ENCODE data around the gene HK3. TPM values are rescaled to one million over a fixed set of nuclear protein-coding genes. Genes with fewer than 3 reads are reported as not detected.
A peak's percentile ranks its signal among the peaks of the same experiment; 100 is the strongest.

HK3 gene
- total RNA-seq, 1 experiment from 2014 or later = not detected

DNA sequence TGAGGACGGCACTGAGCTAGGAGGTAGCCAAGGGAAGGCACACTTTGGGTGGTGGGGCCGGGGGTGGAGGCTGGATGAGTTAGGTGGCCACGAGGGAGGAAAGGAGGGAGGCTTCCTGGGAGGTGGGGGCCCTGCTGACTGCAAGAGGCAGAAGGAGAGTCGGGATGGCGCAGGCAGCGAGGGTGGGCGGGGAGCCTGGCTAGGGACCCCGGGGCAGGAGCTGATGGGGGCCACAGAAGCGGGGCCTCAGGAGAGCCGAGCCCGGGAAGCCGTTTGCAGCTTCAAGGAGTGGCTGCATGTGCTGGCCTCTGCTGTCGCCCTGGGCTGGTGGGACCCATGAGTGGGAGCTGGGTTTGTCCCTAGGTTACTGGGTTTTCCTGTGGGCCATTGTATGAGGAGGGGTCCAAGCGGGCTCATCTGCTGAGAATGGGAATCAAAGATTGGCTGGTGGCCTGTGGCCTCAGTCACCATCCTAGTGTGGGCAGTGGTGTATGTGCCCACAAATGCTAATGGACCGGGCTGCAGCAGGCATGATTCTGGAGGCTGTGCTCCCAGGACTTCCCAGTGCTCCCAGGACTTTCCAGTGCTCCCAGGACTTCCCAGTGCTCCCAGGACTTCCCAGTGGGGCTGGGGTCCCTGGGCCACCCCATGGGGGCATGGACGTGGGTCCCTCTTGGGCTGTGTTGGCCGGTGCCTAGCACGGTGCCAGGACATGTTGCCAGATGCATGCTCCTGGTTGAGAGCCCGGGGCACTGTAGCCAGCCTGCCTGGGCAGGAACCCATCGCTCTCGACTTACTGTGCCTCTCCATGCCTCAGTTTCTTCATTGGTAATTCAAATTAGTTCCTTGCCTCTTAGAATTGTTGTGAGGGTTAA lies 48.5 kb downstream of the HK3 start:
- DNase-seq (ENCODE audit: low read depth) = no peak

DNA sequence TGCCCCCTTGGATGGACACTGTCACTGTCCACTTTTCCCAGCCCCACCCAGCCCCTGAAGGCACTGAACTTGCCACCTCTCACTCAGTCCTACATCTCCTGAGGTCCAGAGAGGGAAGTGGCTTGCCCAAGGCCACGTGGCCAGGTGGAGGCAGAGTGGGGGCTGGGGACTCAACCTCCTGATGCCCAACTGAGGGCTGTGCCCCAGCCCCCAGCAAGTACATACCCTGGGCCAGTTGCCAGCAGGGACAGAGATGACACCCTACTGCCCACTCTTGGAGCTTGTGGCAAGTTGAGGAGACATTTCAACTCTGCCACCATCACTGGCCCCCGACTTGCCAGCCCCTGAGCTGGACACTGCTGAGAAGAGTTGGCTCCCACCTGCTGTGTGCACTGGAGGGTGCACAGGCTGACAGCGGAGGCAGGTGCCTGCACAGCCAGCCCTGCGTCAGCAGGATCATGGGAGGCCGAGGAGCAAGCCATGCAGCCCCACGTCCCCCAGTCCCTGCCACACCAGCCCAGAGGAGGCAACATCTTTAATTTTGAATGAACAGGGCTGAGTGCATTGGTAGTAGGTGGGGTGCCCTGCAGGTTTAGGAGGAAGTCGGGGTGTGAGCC lies 49.4 kb downstream of the HK3 start:
- no peak for DNase-seq (ENCODE audit: low read depth)

DNA sequence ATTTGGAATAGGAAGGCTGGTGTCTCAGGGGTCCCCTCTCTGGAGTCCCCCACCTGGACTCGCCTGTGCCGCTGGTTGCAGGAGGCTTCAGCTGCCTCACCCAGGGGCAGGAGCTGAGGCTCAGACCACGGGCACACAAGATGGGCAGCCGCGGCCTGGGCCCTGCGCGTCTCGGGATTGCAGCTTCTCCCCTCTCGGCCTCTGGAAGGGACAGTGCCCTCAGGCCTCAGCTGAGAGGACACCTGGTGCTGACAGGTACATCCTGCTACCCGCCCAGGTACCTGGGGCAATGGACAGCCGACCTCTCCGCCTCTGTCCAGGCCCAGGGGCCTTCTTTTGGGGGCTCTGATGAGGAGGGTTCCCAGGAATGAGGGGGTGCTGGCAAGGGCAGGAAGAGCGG lies 50.5 kb downstream of the HK3 start:
- DNase-seq (ENCODE audit: low read depth) = no peak

DNA sequence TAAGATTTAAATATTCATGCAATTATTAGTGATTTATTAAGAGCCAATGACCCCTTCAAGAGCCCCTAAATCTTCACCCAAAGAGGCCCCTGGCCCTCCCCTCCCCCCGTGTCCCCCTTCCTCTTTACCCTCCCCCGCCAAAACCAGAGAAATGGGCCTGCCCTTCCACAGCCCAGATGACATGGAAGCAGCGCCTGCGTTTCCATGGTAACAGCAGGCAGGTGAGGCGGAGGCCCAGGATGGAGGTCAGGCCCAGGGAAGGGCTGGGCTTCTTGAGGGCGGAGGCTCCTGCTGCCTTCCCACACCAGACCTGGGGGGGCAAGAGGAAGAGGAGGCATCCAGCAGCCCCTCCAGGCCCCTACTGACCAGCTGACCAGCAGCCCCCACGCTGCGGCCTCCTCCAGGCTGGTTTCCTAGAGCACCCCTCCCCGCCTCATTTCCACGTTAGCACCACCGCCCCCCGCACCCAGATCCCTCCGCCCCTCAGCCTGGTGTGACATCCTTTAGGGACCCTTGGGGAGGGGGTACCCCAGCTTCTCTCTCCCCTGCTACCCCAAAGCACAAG lies 51.3 kb downstream of the HK3 start:
- DNase-seq (ENCODE audit: low read depth) = no peak

DNA sequence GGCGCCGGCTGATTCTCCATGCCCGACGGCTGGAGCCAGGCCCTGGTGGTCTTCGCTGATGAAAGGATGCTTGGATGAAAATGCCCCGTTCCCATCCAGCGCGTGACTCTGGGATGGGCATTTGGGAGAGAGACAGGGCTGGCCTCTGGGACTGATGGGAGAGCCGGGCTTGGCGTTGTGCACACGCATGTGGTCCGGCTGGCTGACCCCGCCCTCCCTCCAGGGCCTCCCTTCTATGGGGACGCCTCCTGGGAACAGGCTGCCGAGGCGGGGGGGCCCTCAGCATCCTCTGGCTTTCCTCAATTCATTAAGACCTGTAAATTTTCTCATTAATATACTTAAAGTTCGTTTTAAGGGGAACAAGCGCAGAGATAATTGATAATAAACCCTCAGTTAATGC lies 52.0 kb downstream of the HK3 start:
- DNase-seq (ENCODE audit: low read depth) = no peak

DNA sequence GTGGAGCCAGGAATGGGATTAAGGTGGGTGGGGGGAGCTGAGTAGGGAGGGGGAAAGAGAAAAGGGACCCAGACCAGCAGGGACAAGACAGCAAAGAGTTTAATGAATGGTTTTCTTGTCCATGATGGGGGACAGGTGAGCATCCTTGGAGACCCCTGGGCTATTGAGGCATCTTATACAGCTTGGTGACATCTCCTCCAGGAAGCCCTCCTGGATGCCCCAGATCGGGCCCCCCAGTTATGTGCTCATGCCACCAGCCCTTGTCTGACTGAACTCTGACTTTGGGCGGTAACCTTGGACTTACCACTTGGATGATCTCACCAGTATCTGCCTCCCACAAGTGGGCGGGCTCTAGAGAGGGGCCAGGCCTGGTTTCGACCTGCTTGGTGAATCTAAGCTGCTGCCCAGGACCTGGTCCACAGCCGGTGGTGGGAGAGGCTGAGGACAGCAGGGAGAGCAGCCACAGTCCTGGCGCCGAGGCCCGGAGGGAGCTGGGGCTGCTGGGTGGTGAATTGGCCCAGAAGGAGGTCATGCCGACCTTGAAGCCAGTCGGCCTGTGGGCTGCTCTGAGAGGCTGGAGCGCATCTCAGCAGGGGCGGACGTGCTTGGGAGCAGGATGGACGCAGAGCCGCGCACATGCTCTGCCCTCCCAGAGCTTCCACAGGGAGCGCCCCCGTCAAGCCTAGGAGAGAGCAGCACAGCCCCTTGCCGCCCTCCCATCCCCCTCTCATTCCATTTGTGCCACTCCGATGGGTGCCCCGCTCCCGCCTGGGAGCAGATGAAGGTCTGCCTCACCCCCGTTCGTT lies 52.6 kb downstream of the HK3 start:
- peak; percentile 35 for DNase-seq (ENCODE audit: low read depth)

DNA sequence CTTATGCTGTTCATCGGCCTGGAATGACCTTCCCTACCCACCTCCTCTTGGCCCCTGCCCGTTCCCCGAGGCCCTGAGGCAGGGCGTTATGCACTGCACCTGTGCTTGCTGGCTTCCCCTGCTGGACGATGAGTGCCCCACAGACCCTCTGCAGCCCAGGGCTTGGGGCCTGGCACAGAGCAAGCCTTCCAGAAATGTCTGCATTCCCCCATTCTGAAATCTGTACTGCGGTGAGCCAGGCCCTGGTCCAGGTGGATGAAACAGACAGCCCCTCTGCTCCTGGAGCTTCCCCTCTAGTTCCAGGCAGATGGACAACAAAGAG lies 53.8 kb downstream of the HK3 start:
- no peak for DNase-seq (ENCODE audit: low read depth)

DNA sequence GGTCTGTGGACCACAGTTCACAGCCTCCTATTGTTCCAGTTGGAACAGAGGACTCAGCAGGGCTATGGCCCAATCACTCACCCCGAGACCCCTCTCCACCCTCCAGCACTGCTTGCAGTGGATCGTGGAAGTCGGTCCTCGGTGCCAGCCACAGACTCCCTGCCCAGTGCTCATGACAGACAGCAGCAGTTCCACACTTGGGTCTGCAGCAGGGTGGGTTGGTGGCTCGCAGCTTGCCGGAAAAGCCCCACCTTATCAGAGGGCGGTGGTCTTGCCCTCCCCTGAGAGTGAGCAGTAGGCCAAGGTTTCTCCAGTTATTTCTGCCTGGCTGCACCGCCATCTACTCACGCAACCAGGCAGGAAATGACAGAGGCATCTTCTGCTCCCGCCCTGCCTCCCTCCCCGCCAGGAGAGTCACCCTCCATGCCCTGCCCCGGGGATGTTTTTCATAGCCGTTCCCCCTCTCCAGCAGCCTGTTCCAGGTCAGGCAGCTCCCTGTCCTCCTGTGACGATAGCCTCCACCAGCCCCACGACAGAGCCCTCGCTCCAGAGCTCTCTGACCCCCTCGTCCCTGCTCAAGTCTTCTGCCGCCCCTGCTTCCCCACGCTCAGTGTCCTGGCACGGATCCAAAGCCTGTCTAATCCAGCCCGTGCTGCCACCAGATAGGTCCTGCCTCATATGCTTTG lies 54.3 kb downstream of the HK3 start:
- peak; percentile 86 for DNase-seq (ENCODE audit: low read depth)

DNA sequence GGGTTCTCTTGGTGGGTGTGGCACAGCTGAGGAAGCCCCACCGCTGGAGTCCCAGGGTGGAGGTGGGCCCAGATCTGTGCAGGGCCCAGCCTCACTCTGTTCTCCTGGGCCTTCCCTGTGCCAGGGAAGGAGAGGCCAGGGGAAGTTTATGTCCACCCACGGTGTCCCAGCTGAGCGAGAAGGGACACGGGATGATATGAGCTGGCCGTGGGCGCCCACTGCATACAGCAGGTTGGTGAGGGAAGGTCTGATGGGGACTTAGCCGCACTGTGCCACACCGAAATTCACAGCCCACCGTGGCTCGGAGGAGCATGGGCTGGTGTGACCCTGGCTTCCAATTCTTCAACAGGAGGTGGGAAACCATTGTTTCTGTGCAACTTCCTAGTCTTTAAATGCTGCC lies 54.9 kb downstream of the HK3 start:
- DNase-seq (ENCODE audit: low read depth) = no peak

DNA sequence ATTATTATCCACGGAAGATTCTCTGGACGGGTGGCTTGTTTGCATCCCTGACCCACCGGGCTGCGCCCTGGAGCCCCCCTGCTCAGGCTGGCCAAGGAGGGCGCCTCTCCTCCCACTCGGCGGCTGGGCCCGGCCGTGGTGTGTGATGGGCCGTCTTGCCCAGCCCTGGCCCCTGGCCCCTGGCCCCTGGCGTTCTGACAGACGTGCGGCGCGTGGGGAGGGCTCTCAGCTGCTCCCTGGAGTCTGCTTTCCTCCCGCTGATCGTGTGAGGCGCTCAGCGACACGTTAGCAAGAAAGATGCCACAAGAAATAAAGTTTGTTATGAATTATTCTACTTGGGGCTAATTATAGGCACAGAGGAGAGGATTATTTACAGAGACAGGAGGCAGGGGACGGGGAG lies 55.5 kb downstream of the HK3 start:
- DNase-seq (ENCODE audit: low read depth) = no peak

DNA sequence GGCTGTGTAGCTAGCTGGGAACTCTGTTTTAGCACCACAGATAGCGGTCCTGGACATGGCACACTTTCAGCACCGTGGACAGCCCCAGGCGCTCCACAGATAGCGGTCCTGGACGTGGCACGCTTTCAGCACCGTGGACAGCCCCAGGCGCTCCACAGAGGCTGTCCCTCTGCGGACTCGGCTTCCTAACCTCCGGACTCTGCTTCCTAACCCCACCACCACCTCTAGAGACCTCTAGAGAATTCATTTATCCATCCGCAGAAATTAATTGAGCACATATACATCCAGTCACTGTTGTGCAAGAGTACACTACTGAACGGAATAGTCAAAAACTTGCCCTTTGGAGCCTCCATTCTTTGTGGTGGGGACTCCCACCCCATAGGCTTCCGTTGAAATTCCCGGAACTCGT lies 61.4 kb downstream of the HK3 start:
- peak; percentile 79 for DNase-seq (ENCODE audit: low read depth)

DNA sequence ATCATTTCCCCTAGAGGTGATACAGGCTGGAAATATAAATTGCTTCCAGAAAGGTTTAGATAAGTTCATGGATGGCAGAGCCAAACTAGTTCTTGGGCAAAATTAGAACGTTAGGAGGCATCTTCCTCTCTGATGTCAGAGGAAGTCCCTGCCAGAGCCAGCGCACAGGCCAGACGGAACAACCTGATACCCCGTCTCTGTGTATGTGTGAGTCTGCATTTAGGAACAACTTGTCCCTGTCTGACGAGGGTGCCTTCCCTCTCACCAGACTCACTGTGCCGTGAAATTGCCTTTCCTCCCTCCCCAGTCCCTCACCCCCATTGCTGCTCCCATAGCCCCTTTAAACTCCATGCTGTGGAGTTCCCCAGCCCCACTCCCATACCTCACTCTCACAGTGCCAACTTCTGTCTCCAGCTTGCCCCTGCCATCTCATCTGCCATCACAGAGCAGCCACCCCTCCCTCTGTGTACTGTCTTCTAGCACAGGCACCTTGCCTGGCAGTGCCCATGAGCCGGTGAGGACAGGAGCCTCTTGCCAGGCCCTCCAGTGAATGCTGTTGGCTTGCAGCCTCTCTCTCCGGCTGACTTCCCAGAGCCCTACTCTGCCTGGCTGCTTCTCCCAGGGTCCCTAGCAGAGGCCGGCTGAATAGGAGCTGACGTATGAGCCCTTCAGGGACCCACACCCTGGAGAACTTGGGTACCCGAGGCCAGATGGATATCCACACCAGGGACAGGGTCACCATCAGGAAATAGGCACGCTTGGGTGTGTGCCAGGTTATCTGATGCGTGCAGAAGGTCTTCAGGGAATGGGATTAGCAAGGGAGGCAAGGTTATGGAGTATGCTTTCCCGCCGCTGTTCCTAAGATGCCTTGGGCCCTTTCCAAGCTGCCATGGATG lies 62.1 kb downstream of the HK3 start:
- no peak for DNase-seq (ENCODE audit: low read depth)

DNA sequence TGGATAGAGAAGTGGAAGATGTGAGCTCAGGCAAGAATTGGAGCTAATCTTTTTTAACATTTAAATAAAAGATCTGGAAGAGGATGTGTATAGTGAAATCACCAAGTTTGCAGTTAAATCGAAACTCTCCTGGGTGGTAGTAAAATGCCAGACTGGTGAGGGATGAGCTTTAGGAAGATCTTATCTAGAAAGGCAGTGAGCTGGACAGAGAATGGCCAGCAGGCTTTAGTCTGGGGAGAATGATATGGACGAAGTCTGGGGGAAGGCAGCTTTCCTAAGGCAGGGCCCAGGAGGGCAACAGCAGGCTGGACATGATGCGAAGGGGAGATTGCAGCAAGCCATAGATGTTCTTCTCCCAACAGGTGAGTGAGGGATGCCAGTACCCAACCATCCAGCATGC lies 63.2 kb downstream of the HK3 start:
- DNase-seq (ENCODE audit: low read depth) = no peak

DNA sequence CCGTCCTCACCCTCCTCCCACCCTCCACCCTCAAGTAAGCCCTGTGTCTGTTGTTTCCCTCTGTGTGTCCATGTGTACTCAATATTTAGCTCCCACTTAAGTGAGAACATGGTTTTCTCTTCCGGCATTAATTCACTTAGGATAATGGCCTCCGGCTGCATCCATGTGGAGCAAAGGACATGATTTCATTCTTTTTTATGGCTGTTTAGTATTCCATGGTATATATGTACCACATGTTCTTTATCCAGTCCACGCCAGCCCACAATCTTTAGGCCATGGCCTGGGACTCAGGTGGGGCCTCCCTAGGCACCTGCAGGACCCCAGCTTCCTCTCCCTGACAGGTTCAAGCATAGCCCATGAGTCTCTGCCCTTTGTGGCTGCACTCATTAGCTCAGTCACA lies 65.9 kb downstream of the HK3 start:
- no peak for DNase-seq (ENCODE audit: low read depth)

DNA sequence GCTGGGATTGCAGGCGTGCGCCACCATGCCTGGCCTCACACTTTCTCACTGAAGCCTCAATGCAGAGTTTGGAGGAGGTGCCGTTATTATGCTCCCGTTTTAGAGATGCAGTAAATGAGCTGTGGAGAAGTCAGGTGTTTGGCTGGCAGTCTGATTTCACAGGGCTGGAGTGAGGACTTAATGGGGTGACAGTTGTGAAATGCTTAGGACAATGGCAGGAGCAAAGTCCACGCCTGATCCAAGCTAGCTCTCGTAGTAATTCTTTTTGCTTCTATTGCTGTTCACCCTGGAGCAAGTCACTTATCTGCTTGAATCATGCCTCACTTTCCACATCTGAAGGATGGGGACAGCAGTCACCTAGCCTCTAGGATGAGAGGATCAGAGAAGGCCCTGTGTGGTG lies 67.0 kb downstream of the HK3 start:
- DNase-seq (ENCODE audit: low read depth) = no peak

DNA sequence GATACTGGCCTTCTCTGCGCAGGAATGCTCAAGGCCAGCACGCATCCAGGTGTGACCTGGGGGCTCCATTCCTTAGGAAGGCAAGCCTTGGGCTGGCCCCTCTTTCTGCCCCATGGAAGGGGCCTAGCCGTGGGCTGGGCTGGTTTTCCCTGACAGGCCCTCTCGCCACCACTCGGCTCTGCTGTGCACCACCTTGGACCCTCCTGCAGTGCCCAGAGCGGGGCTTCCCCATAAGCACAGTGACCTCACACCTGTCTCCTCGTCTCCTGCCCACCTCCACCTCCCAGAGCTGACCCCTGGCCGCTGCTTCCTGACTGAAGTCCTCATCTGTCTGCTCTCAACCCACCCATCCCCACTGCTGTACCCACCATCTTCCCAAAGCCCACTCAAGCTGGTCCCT lies 67.7 kb downstream of the HK3 start:
- DNase-seq (ENCODE audit: low read depth) = no peak

DNA sequence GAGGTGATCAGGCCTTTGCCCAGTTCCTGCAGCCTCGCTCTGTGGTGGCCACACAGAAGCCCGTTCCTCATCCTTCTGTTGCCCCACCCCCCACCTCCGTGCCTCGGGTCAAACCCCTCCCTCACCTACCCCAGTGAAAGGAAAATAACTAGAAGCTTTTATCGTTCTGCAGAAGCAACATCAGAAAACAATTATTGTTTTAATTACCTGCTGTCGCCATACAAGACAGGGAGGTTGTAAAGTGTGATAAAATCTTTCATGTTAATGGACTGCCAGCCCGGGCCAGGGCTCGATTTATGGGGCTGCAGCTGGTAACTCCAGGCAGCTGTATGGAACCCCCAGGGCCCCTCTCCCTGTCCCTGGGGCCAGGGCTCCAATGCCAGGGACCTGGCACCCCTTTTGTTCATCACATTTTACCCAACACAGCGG lies 68.1 kb downstream of the HK3 start:
- no peak for DNase-seq (ENCODE audit: low read depth)
